Stimulated activated CD4-positive, alpha-beta T cell treated with anti-CD3 and anti-CD28 coated beads, Interleukin-12 subunit alpha, Interleukin-12 subunit beta, amount 100 ng/mL, for 48 hours (primary cell): ENCODE results near the gene HDGFL2.

Source experiments
- DNase-seq, 3 donors: peaks; one replicate each; pipeline ENCODE4 v3.0.0-alpha.2; 2020; ENCODE audit warnings: low read depth in 2 of 3, low spot score in 1 of 3

HDGFL2 gene

GRCh38 chr19:4472174-4472974 lies at the start of gene HDGFL2:
Gene HDGFL2 (plus strand): TSS chr19:4472297. CDS start chr19:4472351, 54 bp downstream.
- DNase-seq = no peak

GRCh38 chr19:4423416-4424126 lies 48.5 kb upstream of the HDGFL2 start:
- DNase-seq = no peak

- DNase-seq = no peak
These were observed 46.6 kb upstream of the HDGFL2 start for GRCh38 chr19:4425537-4425936.

GRCh38 chr19:4428326-4428975 lies 43.6 kb upstream of the HDGFL2 start:
- no peak for DNase-seq

GRCh38 chr19:4429256-4429655 lies 42.8 kb upstream of the HDGFL2 start:
- DNase-seq = no peak

- DNase-seq = no peak
These were observed 42.3 kb upstream of the HDGFL2 start for GRCh38 chr19:4429771-4430171.

- DNase-seq = no peak
These were observed 41.3 kb upstream of the HDGFL2 start for GRCh38 chr19:4430760-4431159.

DNA sequence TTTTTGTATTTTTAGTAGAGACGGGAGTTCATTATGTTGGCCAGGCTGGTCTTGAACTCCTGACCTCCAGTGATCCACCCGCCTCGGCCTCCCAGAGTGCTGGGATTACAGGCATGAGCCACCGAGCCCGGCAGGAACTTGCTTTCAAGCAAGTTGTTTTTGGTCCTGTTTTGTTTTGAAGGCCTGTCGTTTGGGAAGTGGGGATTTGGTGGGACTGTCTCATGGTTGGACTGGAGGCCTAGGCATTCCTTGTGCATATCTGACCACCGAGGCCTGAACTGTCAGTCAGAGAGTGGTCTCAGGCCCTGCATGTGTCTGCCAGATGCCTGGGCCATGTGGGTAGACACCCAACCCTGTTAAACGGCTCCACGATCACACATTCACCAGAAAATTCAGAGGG lies 40.8 kb upstream of the HDGFL2 start:
- DNase-seq = no peak

DNA sequence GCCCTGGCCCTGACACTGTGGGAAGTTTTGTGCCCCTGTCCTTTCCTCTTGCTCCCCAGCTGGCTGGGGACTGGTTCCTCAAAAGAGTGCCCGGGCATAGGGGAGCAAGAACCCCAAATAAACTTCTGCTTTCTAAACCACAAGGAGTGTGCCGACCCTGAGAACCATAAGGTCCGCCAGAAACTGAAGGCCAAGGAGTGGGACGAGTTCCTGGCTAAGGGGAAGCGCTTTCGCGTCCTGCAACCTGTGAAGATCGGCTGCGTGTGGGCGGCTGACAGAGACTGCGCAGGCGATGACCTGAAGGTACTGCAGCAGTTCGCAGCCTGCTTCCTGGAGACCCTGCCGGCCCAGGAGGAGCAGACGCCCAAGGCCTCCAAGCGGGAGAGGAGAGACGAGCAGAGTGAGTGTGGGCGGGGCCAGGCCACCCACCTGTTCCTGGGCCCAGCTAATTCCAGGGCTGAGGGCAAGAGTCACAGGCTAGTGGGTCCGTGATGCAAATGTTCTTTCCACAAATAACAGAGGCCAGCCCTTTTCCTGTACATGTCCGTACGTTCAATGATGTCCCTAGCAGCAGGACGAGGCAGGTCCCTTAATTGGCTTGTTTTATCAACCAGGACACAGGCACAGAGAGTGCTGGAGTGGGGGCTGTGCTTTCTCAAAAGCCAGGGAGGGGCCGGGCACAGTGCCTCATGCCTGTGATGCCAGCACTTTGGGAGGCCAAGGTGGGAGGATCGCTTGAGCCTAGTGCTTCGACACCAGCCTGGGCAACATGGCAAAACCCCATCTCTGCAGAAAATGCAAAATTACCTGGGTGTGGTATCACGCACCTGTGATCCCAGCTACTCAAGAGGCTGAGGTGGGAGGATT lies 40.1 kb upstream of the HDGFL2 start:
- no peak for DNase-seq

DNA sequence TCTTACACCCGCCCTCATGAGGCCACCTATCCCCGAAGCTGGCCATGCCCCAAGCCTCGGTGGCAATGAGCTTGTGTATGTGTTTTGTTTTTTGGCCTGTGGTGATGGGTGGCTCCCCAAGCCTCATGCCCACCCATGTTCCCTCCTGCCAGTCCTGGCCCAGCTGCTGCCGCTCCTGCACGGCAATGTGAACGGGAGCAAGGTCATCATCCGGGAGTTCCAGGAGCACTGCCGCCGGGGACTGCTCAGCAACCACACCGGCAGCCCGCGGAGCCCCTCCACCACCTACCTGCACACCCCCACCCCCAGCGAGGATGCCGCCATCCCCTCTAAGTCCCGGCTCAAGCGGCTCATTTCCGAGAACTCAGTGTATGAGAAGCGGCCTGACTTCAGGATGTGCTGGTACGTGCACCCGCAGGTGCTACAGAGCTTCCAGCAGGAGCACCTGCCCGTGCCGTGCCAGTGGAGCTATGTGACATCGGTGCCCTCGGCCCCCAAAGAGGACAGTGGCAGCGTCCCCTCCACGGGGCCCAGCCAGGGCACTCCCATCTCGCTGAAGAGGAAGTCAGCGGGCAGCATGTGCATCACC lies 39.1 kb upstream of the HDGFL2 start:
- DNase-seq = no peak

- DNase-seq = no peak
These were observed 37.7 kb upstream of the HDGFL2 start for GRCh38 chr19:4434391-4434790.

DNA sequence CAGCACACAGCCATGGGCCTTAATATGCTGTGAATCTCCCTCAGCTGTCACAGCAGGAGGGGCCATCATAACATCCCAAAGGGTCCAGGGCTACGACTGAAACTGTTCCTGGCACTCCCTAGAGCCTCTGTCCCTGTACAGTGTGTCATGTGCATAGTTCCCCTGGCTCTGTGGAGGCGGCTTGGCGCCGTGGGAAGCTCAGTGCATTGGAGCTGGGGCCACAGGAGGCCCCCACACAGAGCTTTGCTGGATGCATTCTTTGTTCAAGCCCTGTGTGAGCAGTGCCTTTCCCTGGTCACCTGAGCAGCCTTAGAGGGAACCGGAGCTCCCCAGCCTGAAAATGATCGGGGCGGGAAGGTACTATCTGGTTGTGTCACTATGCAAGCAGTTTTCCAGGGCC lies 35.9 kb upstream of the HDGFL2 start:
- no peak for DNase-seq

GRCh38 chr19:4437103-4437502 lies 35.0 kb upstream of the HDGFL2 start:
- no peak for DNase-seq

GRCh38 chr19:4439243-4439642 lies 32.9 kb upstream of the HDGFL2 start:
- no peak for DNase-seq

DNA sequence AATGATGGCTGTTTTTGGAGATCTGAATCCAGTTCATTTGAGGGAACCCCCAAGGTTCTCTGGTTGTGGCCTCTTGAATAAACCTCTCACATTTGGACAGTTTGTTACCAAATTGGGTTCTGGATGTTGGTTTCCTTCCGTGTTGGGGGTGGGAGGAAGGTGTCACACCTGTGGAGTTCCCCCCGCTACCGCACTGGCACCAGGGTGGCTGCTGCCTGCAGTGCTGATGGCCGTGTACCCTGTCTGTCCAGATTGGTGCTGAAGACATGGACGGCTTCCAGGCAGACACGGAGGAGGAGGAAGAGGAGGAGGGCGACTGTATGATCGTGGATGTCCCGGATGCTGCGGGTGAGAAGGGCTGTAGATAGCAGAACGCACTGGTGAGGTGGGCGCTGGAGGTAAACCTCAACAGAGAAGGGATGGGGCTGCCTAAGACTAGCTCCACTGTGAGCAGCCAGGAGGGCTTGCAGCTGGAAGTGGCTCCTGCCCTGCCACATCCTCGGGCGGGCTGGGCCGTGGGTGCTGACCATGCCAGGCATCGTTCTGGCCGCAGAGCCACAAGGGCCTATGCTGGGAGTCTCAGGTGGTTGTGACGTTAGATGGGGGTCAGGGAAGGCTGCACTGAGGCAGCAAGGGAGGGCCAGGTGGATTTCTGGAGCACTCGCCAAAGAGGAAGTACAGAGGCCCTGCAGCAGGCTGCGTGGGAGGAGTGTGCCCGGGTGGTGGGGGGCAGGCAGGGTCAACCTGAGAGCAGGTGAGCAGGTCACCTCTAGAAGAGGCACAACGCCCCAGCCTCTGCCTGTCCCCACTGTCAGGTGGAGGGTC lies 29.9 kb upstream of the HDGFL2 start:
- no peak for DNase-seq

GRCh38 chr19:4442819-4443146 lies 29.3 kb upstream of the HDGFL2 start:
- DNase-seq = no peak

- DNase-seq = no peak
These were observed 28.9 kb upstream of the HDGFL2 start for GRCh38 chr19:4443188-4443587.

GRCh38 chr19:4443966-4444764 lies 27.9 kb upstream of the HDGFL2 start:
- DNase-seq = no peak
